Prostate gland (tissue), 2 donors: ENCODE results near the gene LONP1. TPM values are rescaled to one million over a fixed set of nuclear protein-coding genes. Genes with fewer than 3 reads are reported as not detected.

Experiments
- DNase-seq: peaks from one replicate; pipeline ENCODE4 v3.0.0-alpha.2; 2019; ENCODE audit warnings: low spot score
- H3K27ac ChIP-seq, 2 donors: fragments of 200-600 bp; sonication (generic); 2 replicates each; pipeline ENCODE4 v1.5.1; 2017 to 2019
- H3K27me3 ChIP-seq: fragments of 200-600 bp; sonication (generic); replicated peaks from 2 replicates; pipeline ENCODE4 v1.5.1; 2019; ENCODE audit not compliant: insufficient read depth
- H3K36me3 ChIP-seq, 2 donors: fragments of 200-600 bp; sonication (generic); 1 replicate in 1 of 2; 2 replicates in 1 of 2; pipeline versions ENCODE4 v1.5.1 to v1.8.1; 2017 to 2019
- H3K4me1 ChIP-seq: fragments of 200-600 bp; sonication (generic); replicated peaks from 2 replicates; pipeline ENCODE4 v1.5.1; 2019
- H3K4me3 ChIP-seq, 2 donors: fragments of 200-600 bp; sonication (generic); 2 replicates each; pipeline ENCODE4 v1.5.1; 2017 to 2019
- H3K9me3 ChIP-seq: fragments of 200-600 bp; sonication (generic); 2 replicates; pipeline ENCODE4 v1.5.1; 2017
- POLR2A ChIP-seq: fragments of 450-650 bp; IDR thresholded peaks from one replicate; pipeline ENCODE4 v1.6.1; 2016; ENCODE audit warnings: antibody characterized with exemption, mild to moderate bottlenecking
- POLR2AphosphoS5 ChIP-seq: sonication (generic); formaldehyde crosslinking; IDR thresholded peaks from one replicate; pipeline ENCODE4 v1.6.1; 2017; ENCODE audit warnings: antibody characterized with exemption
- WGBS: methylation state at CpG from one replicate; pipeline ENCODE4 v1.1.5; 2018; 5-methylcytosine and 5-hydroxymethylcytosine counted together
- intact Hi-C: fragments of 100-400 bp; cut with DNase I; formaldehyde crosslinking; loops from one replicate; pipeline ENCODE4 v1.14.2; 2022
- total RNA-seq, 2 donors: library from RNA; depleted of rRNA; stranded (reverse); fragments of >200 nt; gene quantifications; one replicate each; pipeline ENCODE4 v1.1.0, GENCODE V29; 2016
- TF ChIP-seq, protein P1 (sequence below), 4 experiments: fragments of 200-600 bp in 2 of 4; fragments of 450-650 bp in 2 of 4; sonication (generic) in 2 of 4; IDR thresholded peaks; 1 replicate in 3 of 4; 2 replicates in 1 of 4; pipeline ENCODE4 v1.5.1; 2016 to 2019; ENCODE audit warnings: antibody characterized with exemption in 4 of 4, mild to moderate bottlenecking in 2 of 4, moderate library complexity in 2 of 4

Gene LONP1
- total RNA-seq, 2 donors from 2014 or later = 62.7 to 120 TPM

DNA sequence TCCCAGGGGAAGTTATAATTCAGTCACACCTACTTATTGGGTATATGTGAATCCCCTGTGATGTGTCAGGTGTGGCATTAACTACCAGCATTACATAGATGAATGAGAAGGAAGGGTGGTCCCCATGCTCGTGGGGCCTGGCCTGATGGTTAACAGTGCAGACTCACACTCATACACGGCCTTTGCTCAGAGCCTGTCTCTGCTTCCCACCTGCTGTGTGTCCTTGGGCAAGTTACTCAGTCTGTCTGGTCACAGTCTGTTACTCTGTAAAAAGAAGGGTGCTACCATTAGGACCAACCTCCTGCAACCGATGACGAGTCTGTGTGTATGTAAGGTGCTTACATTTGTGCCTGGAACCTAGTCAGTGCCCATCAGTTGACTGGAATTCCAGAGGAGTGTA, 73.2 kb downstream of the LONP1 start:
- Histone ChIP-seq H3K27ac (no peak overlapping the region), H3K36me3 (peaks cover 14 to 15% of the 10 kb centered on the region in 2 donors), H3K27me3 (no peaks in the 10 kb centered on the region), H3K4me1 (peaks cover 4% of the 10 kb centered on the region), H3K9me3 (no peaks in the 10 kb centered on the region), H3K4me3 (no peak overlapping the region)
- DNase-seq = no peak
- WGBS = 87% methylated on average over 4 of the region's 4 CpGs
- TF ChIP-seq, protein P1, sequence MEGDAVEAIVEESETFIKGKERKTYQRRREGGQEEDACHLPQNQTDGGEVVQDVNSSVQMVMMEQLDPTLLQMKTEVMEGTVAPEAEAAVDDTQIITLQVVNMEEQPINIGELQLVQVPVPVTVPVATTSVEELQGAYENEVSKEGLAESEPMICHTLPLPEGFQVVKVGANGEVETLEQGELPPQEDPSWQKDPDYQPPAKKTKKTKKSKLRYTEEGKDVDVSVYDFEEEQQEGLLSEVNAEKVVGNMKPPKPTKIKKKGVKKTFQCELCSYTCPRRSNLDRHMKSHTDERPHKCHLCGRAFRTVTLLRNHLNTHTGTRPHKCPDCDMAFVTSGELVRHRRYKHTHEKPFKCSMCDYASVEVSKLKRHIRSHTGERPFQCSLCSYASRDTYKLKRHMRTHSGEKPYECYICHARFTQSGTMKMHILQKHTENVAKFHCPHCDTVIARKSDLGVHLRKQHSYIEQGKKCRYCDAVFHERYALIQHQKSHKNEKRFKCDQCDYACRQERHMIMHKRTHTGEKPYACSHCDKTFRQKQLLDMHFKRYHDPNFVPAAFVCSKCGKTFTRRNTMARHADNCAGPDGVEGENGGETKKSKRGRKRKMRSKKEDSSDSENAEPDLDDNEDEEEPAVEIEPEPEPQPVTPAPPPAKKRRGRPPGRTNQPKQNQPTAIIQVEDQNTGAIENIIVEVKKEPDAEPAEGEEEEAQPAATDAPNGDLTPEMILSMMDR (IDR thresholded peaks at IDR 0.05) = no peak
- no peak for TF ChIP-seq POLR2A
- intact Hi-C loops = no loop called here

DNA sequence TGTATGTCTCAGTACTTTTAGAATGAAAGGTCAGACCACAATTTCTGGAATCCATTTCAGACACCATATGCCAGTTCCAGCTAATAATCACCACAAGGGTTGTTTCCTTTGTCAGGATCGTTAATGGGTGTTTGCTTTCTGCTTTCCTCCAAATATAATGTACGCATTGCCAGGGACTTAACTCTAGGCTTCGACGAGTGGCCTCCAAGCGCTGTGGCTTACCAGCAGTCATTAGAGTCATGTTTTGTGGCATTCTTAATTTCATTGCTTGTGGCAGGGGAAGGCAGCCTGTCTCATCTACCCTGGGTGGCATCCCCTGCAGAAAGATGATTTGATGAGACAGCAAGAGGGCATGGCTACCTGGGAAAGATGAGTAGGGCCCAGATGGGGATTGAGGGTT, 74.5 kb downstream of the LONP1 start:
- Histone ChIP-seq H3K27ac (no peak overlapping the region), H3K4me3 (no peak overlapping the region), H3K9me3 (no peaks in the 10 kb centered on the region), H3K36me3 (peaks cover 4 to 14% of the 10 kb centered on the region in 2 donors), H3K4me1 (peaks cover 4% of the 10 kb centered on the region), H3K27me3 (no peaks in the 10 kb centered on the region)
- DNase-seq = no peak
- intact Hi-C loops = no loop called here
- WGBS = 61% methylated on average over 5 of the region's 5 CpGs
- TF ChIP-seq POLR2AphosphoS5 (no peak), POLR2A (no peak)
- TF ChIP-seq, protein P1 (IDR thresholded peaks at IDR 0.05) = no peak

GRCh38 chr19:5644037-5644436, 75.9 kb downstream of the LONP1 start:
- TF ChIP-seq POLR2AphosphoS5 (no peak), POLR2A (no peak)
- TF ChIP-seq, protein P1 (IDR thresholded peaks at IDR 0.05) = no peak
- Histone ChIP-seq H3K4me3 (no peak overlapping the region), H3K9me3 (no peaks in the 10 kb centered on the region), H3K4me1 (peaks cover 4% of the 10 kb centered on the region), H3K27me3 (no peaks in the 10 kb centered on the region), H3K36me3 (peaks cover 4 to 8% of the 10 kb centered on the region in 2 donors), H3K27ac (no peak overlapping the region)
- WGBS = 67% methylated on average over 2 of the region's 2 CpGs
- intact Hi-C loops = no loop called here
- no peak for DNase-seq

GRCh38 chr19:5643060-5643459, 76.9 kb downstream of the LONP1 start:
- intact Hi-C loops = no loop called here
- Histone ChIP-seq H3K4me1 (peaks cover 4% of the 10 kb centered on the region), H3K4me3 (no peak overlapping the region), H3K27me3 (no peaks in the 10 kb centered on the region), H3K36me3 (peaks cover 4 to 8% of the 10 kb centered on the region in 2 donors), H3K27ac (no peak overlapping the region), H3K9me3 (no peaks in the 10 kb centered on the region)
- DNase-seq = no peak
- WGBS = 90% methylated on average over 4 of the region's 4 CpGs
- TF ChIP-seq POLR2A (no peak), POLR2AphosphoS5 (no peak)
- TF ChIP-seq, protein P1 (IDR thresholded peaks at IDR 0.05) = no peak

DNA sequence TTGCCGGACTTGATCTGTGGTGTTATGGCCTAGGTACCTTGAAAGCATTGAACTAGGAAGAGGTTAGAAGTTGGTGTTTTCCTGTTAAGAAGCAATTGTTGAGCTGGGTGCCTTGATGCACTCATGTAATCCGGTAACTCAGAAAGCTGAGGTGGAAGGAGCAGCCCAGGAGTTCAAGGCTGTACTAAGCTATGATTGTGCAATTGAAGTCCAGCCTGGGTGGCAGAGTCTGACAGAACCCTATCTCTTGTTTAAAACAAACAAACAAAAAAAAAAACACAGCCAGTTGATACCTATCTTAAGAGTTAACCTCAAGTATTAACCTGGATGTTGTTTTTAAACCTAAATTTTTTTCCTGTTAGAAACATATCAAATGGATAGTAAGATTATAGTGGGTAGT, 77.7 kb downstream of the LONP1 start:
- intact Hi-C loops = no loop called here
- DNase-seq = no peak
- no peak overlapping the region for H3K4me3 ChIP-seq
- H3K4me1 ChIP-seq = peaks cover 4% of the 10 kb centered on the region
- TF ChIP-seq POLR2AphosphoS5 = no peak
- TF ChIP-seq, protein P1 (IDR thresholded peaks at IDR 0.05) = no peak
- TF ChIP-seq POLR2A = no peak
- H3K27ac ChIP-seq = no peak overlapping the region
- H3K27me3 ChIP-seq = no peaks in the 10 kb centered on the region
- H3K36me3 ChIP-seq = peaks cover 4 to 8% of the 10 kb centered on the region in 2 donors
- 90% methylated on average over 2 of the region's 2 CpGs for WGBS
- H3K9me3 ChIP-seq = no peaks in the 10 kb centered on the region

Other genes starting within 250 kb of the LONP1 start
- gene TINCR, start 152.2 kb downstream of the LONP1 start, total RNA-seq = 1 to 10 TPM; 6.7 to 8.4 TPM
- 100 to 1,000 TPM in 1 of 2 donors, 10 to 100 TPM in 1; 37.8 to 118 TPM for gene SAFB2, start 97.4 kb downstream of the LONP1 start, total RNA-seq
- gene SAFB, start 97.1 kb downstream of the LONP1 start, total RNA-seq = 100 to 1,000 TPM in 1 of 2 donors, 10 to 100 TPM in 1; 63.6 to 182 TPM
- 10 to 100 TPM; 42.8 to 54.2 TPM for gene MICOS13, start 39.6 kb downstream of the LONP1 start, total RNA-seq
- gene HSD11B1L, start 39.1 kb downstream of the LONP1 start, total RNA-seq = 10 to 100 TPM; 15.6 to 17.9 TPM
- 1,000 to 10,000 TPM in 1 of 2 donors, 100 to 1,000 TPM in 1; 628 to 1,303 TPM for gene RPL36, start 29.9 kb downstream of the LONP1 start, total RNA-seq
- gene CATSPERD, start 491 bp upstream of the LONP1 start, total RNA-seq = 1 to 10 TPM in 1 of 2 donors, not detected in 1; 1.4 TPM
- gene PRR22, start 64.6 kb upstream of the LONP1 start, total RNA-seq = 1 to 10 TPM; 1.6 to 6.8 TPM
- 10 to 100 TPM; 43.8 to 57.5 TPM for gene DUS3L, start 71.0 kb upstream of the LONP1 start, total RNA-seq
- gene NRTN, start 84.9 kb upstream of the LONP1 start, total RNA-seq = 10 to 100 TPM in 1 of 2 donors, 1 to 10 TPM in 1; 9.7 to 12.9 TPM
- gene FUT6, start 119.6 kb upstream of the LONP1 start, total RNA-seq = under 1 TPM in 1 of 2 donors, not detected in 1; 0.62 TPM
- gene FUT3, start 131.3 kb upstream of the LONP1 start, total RNA-seq = 1 to 10 TPM; 1.4 to 2.1 TPM
- gene FUT5, start 150.4 kb upstream of the LONP1 start, total RNA-seq = not detected
- 100 to 1,000 TPM; 259 to 327 TPM for gene NDUFA11, start 183.6 kb upstream of the LONP1 start, total RNA-seq
- gene VMAC, start 184.7 kb upstream of the LONP1 start, total RNA-seq = 10 to 100 TPM; 23.6 to 29.0 TPM
- gene CAPS, start 194.1 kb upstream of the LONP1 start, total RNA-seq = 10 to 100 TPM; 27.9 to 36.8 TPM